SU-DHL-6 (cell line): ENCODE measurements around the gene AMBP.

Experiments
- CTCF ChIP-seq: fragments of 200-600 bp; sonication (generic); IDR thresholded peaks from one replicate; pipeline ENCODE4 v1.5.1; 2017; ENCODE audit warnings: antibody characterized with exemption, mild to moderate bottlenecking, low read length, moderate library complexity; ENCODE audit not compliant: insufficient read depth, poor library complexity, severe bottlenecking
- EZH2phosphoT487 ChIP-seq: fragments of 200-600 bp; sonication (generic), shearing (Covaris generic); conservative IDR thresholded peaks from 2 replicates; pipeline ENCODE4 v1.6.1; 2018; ENCODE audit warnings: mild to moderate bottlenecking, antibody characterized with exemption, low read length, moderate library complexity, mixed read lengths

- no peak for TF ChIP-seq CTCF
- TF ChIP-seq EZH2phosphoT487, result no peak
Observed at GRCh38 chr9:114031037-114031630, 47.0 kb downstream of the AMBP start.
